AG09309 (cell line): Measurements from ENCODE around the gene MAP2K5.

ENCODE experiments used
- DNase-seq: peaks from one replicate; pipeline ENCODE4 v3.0.0-alpha.2; 2010; ENCODE audit warnings: low read depth
- H3K4me3 ChIP-seq: 2 replicates; pipeline ENCODE4 v1.5.1; 2011; ENCODE audit warnings: mild to moderate bottlenecking, low read depth, low read length, moderate library complexity; ENCODE audit not compliant: control insufficient read depth
- CTCF ChIP-seq: IDR thresholded peaks from 2 replicates; pipeline ENCODE4 v1.5.1; 2011; ENCODE audit warnings: mild to moderate bottlenecking, low read depth, low read length, inconsistent platforms; ENCODE audit not compliant: insufficient read depth, control insufficient read depth; ENCODE audit errors: missing control alignments

Gene MAP2K5

GRCh38 chr15:67790610-67791319 lies 248.3 kb downstream of the MAP2K5 start:
- DNase-seq, result no peak
- no peak for TF ChIP-seq CTCF
- H3K4me3 ChIP-seq, result no peak overlapping the region

GRCh38 chr15:67792250-67792942 lies 249.9 kb downstream of the MAP2K5 start:
- H3K4me3 ChIP-seq, result no peak overlapping the region
- TF ChIP-seq CTCF, result no peak
- no peak for DNase-seq

- no peak for DNase-seq
- TF ChIP-seq CTCF, result no peak
- H3K4me3 ChIP-seq, result no peak overlapping the region
These were observed 252.5 kb downstream of the MAP2K5 start for GRCh38 chr15:67794832-67795574.

GRCh38 chr15:67796196-67797127 lies 254.0 kb downstream of the MAP2K5 start:
- no peak for TF ChIP-seq CTCF
- H3K4me3 ChIP-seq, result no peak overlapping the region
- DNase-seq, result no peak

- no peak for DNase-seq
- H3K4me3 ChIP-seq, result no peak overlapping the region
- no peak for TF ChIP-seq CTCF
These were observed 257.3 kb downstream of the MAP2K5 start for GRCh38 chr15:67799801-67800205.

- no peak for TF ChIP-seq CTCF
- no peak overlapping the region for H3K4me3 ChIP-seq
- DNase-seq, result no peak
These were observed 258.6 kb downstream of the MAP2K5 start for GRCh38 chr15:67801142-67801541.
